H9 (cell line): ENCODE measurements around the gene OPA3. TPM values are rescaled to one million over a fixed set of nuclear protein-coding genes. Genes with fewer than 3 reads are reported as not detected.

ENCODE experiments used
- DNase-seq: peaks from one replicate; pipeline ENCODE4 v3.0.0-alpha.2; 2017
- H2AFZ ChIP-seq: one replicate; pipeline ENCODE4 v1.6.1; 2013; ENCODE audit warnings: mild to moderate bottlenecking, low read length, control low read depth, moderate library complexity
- H2AK5ac ChIP-seq: 2 replicates; pipeline ENCODE4 v1.6.1; 2013; ENCODE audit warnings: low read length, control low read depth, mixed read lengths; ENCODE audit not compliant: insufficient read length
- H2BK120ac ChIP-seq: one replicate; pipeline ENCODE4 v1.6.1; 2013; ENCODE audit warnings: low read depth, mild to moderate bottlenecking, low read length, control low read depth, inconsistent platforms; ENCODE audit not compliant: poor library complexity, severe bottlenecking
- H2BK12ac ChIP-seq: 2 replicates; pipeline ENCODE4 v1.6.1; 2013; ENCODE audit warnings: low read length, control low read depth, mixed read lengths, low read depth; ENCODE audit not compliant: insufficient read length
- H2BK15ac ChIP-seq: 2 replicates; pipeline ENCODE4 v1.6.1; 2013; ENCODE audit warnings: low read depth, low read length, control low read depth
- H2BK20ac ChIP-seq: one replicate; pipeline ENCODE4 v1.6.1; 2013; ENCODE audit warnings: low read depth, mild to moderate bottlenecking, low read length, control low read depth, inconsistent platforms; ENCODE audit not compliant: poor library complexity, severe bottlenecking
- H2BK5ac ChIP-seq: 2 replicates; pipeline ENCODE4 v1.6.1; 2013; ENCODE audit warnings: low read length, control low read depth, mixed read lengths; ENCODE audit not compliant: insufficient read length
- H3K14ac ChIP-seq: 2 replicates; pipeline ENCODE4 v1.6.1; 2013; ENCODE audit warnings: low read length, control low read depth; ENCODE audit not compliant: insufficient read depth
- H3K18ac ChIP-seq: 2 replicates; pipeline ENCODE4 v1.6.1; 2013; ENCODE audit warnings: low read depth, mild to moderate bottlenecking, mixed read lengths, low read length, control low read depth; ENCODE audit not compliant: insufficient read length
- H3K23ac ChIP-seq: 2 replicates; pipeline ENCODE4 v1.6.1; 2013; ENCODE audit warnings: low read length, control low read depth, mixed read lengths, low read depth; ENCODE audit not compliant: insufficient read length
- H3K23me2 ChIP-seq: 2 replicates; pipeline ENCODE4 v1.6.1; 2013; ENCODE audit warnings: low read depth, mild to moderate bottlenecking, mixed read lengths, low read length, control low read depth; ENCODE audit not compliant: insufficient read length, poor library complexity, severe bottlenecking
- H3K27ac ChIP-seq: 2 replicates; pipeline ENCODE4 v1.5.1; 2013; ENCODE audit warnings: low read length, control low read depth, mixed read lengths, low read depth; ENCODE audit not compliant: insufficient read length
- H3K27me3 ChIP-seq: 2 replicates; pipeline ENCODE4 v1.6.1; 2013; ENCODE audit warnings: low read length, control low read depth, inconsistent platforms; ENCODE audit not compliant: insufficient read depth
- H3K4ac ChIP-seq: 2 replicates; pipeline ENCODE4 v1.6.1; 2013; ENCODE audit warnings: low read depth, mild to moderate bottlenecking, control low read depth, inconsistent platforms, low read length, moderate library complexity
- H3K4me1 ChIP-seq: 2 replicates; pipeline ENCODE4 v1.6.1; 2013; ENCODE audit warnings: low read length, control low read depth, inconsistent platforms; ENCODE audit not compliant: insufficient read depth
- H3K4me2 ChIP-seq: 2 replicates; pipeline ENCODE4 v1.6.1; 2013; ENCODE audit warnings: low read length, control low read depth, mixed read lengths; ENCODE audit not compliant: insufficient read length, insufficient read depth
- H3K56ac ChIP-seq: 2 replicates; pipeline ENCODE4 v1.6.1; 2013; ENCODE audit warnings: low read depth, mild to moderate bottlenecking, mixed read lengths, low read length, control low read depth; ENCODE audit not compliant: insufficient read length
- H3K79me1 ChIP-seq: 2 replicates; pipeline ENCODE4 v1.6.1; 2013; ENCODE audit warnings: low read depth, mild to moderate bottlenecking, moderate library complexity, low read length, control low read depth, inconsistent platforms; ENCODE audit not compliant: insufficient read depth, poor library complexity, severe bottlenecking
- H3K79me2 ChIP-seq: 2 replicates; pipeline ENCODE4 v1.6.1; 2013; ENCODE audit warnings: low read length, control low read depth, inconsistent platforms; ENCODE audit not compliant: insufficient read depth
- H3K9ac ChIP-seq: 2 replicates; pipeline ENCODE4 v1.6.1; 2013; ENCODE audit warnings: low read length, control low read depth, mixed read lengths; ENCODE audit not compliant: insufficient read length; ENCODE audit errors: extremely low read depth
- H3K9me3 ChIP-seq: one replicate; pipeline ENCODE4 v1.6.1; 2013; ENCODE audit warnings: low read depth, low read length, inconsistent platforms; ENCODE audit not compliant: control insufficient read depth
- H3T11ph ChIP-seq: one replicate; pipeline ENCODE4 v1.6.1; 2013; ENCODE audit warnings: mild to moderate bottlenecking, low read length, control low read depth, inconsistent platforms
- H4K20me1 ChIP-seq: one replicate; pipeline ENCODE4 v1.6.1; 2013; ENCODE audit not compliant: control insufficient read depth, insufficient read length, insufficient read depth
- H4K5ac ChIP-seq: 2 replicates; pipeline ENCODE4 v1.6.1; 2013; ENCODE audit warnings: low read depth, mild to moderate bottlenecking, mixed read lengths, low read length, control low read depth; ENCODE audit not compliant: insufficient read length
- H4K8ac ChIP-seq: replicated peaks from 2 replicates; pipeline ENCODE4 v1.6.1; 2013; ENCODE audit warnings: low read length, control low read depth, mixed read lengths, low read depth; ENCODE audit not compliant: insufficient read length
- H4K91ac ChIP-seq: 2 replicates; pipeline ENCODE4 v1.6.1; 2013; ENCODE audit warnings: low read depth, mild to moderate bottlenecking, moderate library complexity, mixed read lengths, low read length, control low read depth; ENCODE audit not compliant: insufficient read length
- H3K27ac Mint-ChIP-seq, 3 experiments: 2 replicates in 2 of 3; 3 replicates in 1 of 3; pipeline ENCODE4 v1.8.0; 2020 to 2021; ENCODE audit warnings: mixed read lengths in 3 of 3, mild to moderate bottlenecking in 1 of 3, moderate library complexity in 1 of 3
- H3K27me3 Mint-ChIP-seq: 2 replicates; pipeline ENCODE4 v1.8.0; 2021; ENCODE audit warnings: low read depth, mild to moderate bottlenecking, moderate library complexity, mixed read lengths
- H3K36me3 Mint-ChIP-seq, 3 experiments: 2 replicates in 2 of 3; 3 replicates in 1 of 3; pipeline ENCODE4 v1.8.0; 2020 to 2021; ENCODE audit warnings: low read depth in 3 of 3, mixed read lengths in 3 of 3; ENCODE audit not compliant: insufficient read depth in 1 of 3
- H3K4me1 Mint-ChIP-seq, 2 experiments: 2 replicates each; pipeline ENCODE4 v1.8.0; 2020; ENCODE audit warnings: mixed read lengths in 2 of 2
- H3K4me3 Mint-ChIP-seq, 2 experiments: 2 replicates in 1 of 2; 3 replicates in 1 of 2; pipeline ENCODE4 v1.8.0; 2020 to 2021; ENCODE audit warnings: mild to moderate bottlenecking in 2 of 2, mixed read lengths in 2 of 2, moderate library complexity in 1 of 2
- H3K9me3 Mint-ChIP-seq, 2 experiments: 2 replicates in 1 of 2; 3 replicates in 1 of 2; pipeline ENCODE4 v1.8.0; 2020; ENCODE audit warnings: mild to moderate bottlenecking in 2 of 2, mixed read lengths in 2 of 2, moderate library complexity in 1 of 2
- CTCF ChIP-seq: fragments of 200-600 bp; sonication (generic); conservative IDR thresholded peaks from 3 replicates; pipeline ENCODE4 v1.8.0; 2021; ENCODE audit warnings: antibody characterized with exemption, mild to moderate bottlenecking
- WGBS: extraction: QIAGEN DNeasy Blood & Tissue Kit; methylation state at CpG from one replicate; pipeline ENCODE4 v1.1.7; 2013; ENCODE audit warnings: missing lambda C conversion rate, low lambda C conversion rate, mixed read lengths; ENCODE audit not compliant: insufficient read length; ENCODE audit errors: extremely low coverage; 5-methylcytosine and 5-hydroxymethylcytosine counted together
- total RNA-seq: library from RNA; stranded (reverse); gene quantifications from 2 replicates; pipeline ENCODE4 v1.2.1, GENCODE V29; 2021

The OPA3 gene
- total RNA-seq, 1 experiment from 2014 or later, result 13.0 TPM

- H3K4me1 ChIP-seq, result no peaks in the 10 kb centered on the region
- H3K4ac ChIP-seq, result no peak overlapping the region
- no peak overlapping the region for H3K14ac ChIP-seq
- no peak overlapping the region for H2BK5ac ChIP-seq
- H3K9me3 ChIP-seq, result no peaks in the 10 kb centered on the region
- H3K79me2 ChIP-seq, result no peaks in the 10 kb centered on the region
- no peak overlapping the region for H4K5ac ChIP-seq
- no peak overlapping the region for H2AK5ac ChIP-seq
- no peak overlapping the region for H4K91ac ChIP-seq
- H2BK20ac ChIP-seq, result no peak overlapping the region
- no peaks in the 10 kb centered on the region for H4K20me1 ChIP-seq
- H3K4me1 Mint-ChIP-seq, result peaks cover 15 to 17% of the 10 kb centered on the region in 2 experiments
- H3K56ac ChIP-seq, result no peak overlapping the region
- no peak overlapping the region for H2BK12ac ChIP-seq
- peaks cover 12% of the 10 kb centered on the region in 2 experiments for H3K9me3 Mint-ChIP-seq
- no peak for DNase-seq
- H3K18ac ChIP-seq, result no peak overlapping the region
- no peak overlapping the region for H3K4me2 ChIP-seq
- no peak overlapping the region for H3T11ph ChIP-seq
- H3K79me1 ChIP-seq, result no peaks in the 10 kb centered on the region
- no peak overlapping the region for H3K27ac ChIP-seq
- H3K36me3 Mint-ChIP-seq, result peaks cover 9 to 25% (median 12%) of the 10 kb centered on the region in 3 experiments; a peak in 6 of 7 replicates
- TF ChIP-seq CTCF, result no peak
- no peak overlapping the region for H2BK120ac ChIP-seq
- no CpG with 5 or more reads among the region's 1 CpG for WGBS
- H3K4me3 Mint-ChIP-seq, result no peak overlapping the region
- H2BK15ac ChIP-seq, result no peak overlapping the region
- H2AFZ ChIP-seq, result no peak overlapping the region
- peaks cover 19% of the 10 kb centered on the region for H3K27me3 Mint-ChIP-seq
- no peak overlapping the region for H3K27ac Mint-ChIP-seq
- H3K23ac ChIP-seq, result no peak overlapping the region
- peaks cover 15% of the 10 kb centered on the region for H3K23me2 ChIP-seq
- no peak overlapping the region for H4K8ac ChIP-seq
- no peak overlapping the region for H3K9ac ChIP-seq
- peaks cover 3% of the 10 kb centered on the region; the same call in 1 of the 2 replicates for H3K27me3 ChIP-seq
Observed at GRCh38 chr19:45531349-45531748, 53.3 kb downstream of the OPA3 start.
